T-helper 2 cell treated with Interferon-gamma antibody and Interleukin-4, amounts not matched to agents 100 ng/mL and 5 ng/mL, for 36 hours (primary cell): Measurements from ENCODE around the gene SH3BGRL3. TPM values are rescaled to one million over a fixed set of nuclear protein-coding genes. Genes with fewer than 3 reads are reported as not detected.

ENCODE experiments used
- total RNA-seq: library from RNA; stranded (reverse); gene quantifications from 2 replicates; pipeline ENCODE4 v1.2.3, GENCODE V29; 2022

The SH3BGRL3 gene
- total RNA-seq, 1 donor from 2014 or later, result 690 TPM

Other genes with a start within 250 kb of the SH3BGRL3 start
- not detected in 2 replicates for gene SLC30A2, start 234.0 kb upstream of the SH3BGRL3 start, total RNA-seq
- not detected in 2 replicates for gene TRIM63, start 212.5 kb upstream of the SH3BGRL3 start, total RNA-seq
- 19.9 and 23.4 TPM in 2 replicates for gene PDIK1L, start 168.3 kb upstream of the SH3BGRL3 start, total RNA-seq
- gene FAM110D, start 121.0 kb upstream of the SH3BGRL3 start, total RNA-seq, result not detected in 2 replicates
- gene C1orf232, start 111.1 kb upstream of the SH3BGRL3 start, total RNA-seq, result not detected in 2 replicates
- 41.9 and 42.2 TPM in 2 replicates for gene ZNF593, start 110.2 kb upstream of the SH3BGRL3 start, total RNA-seq
- gene ZNF593OS, start 108.3 kb upstream of the SH3BGRL3 start, total RNA-seq, result not detected in 2 replicates
- gene CNKSR1, start 102.6 kb upstream of the SH3BGRL3 start, total RNA-seq, result 5.9 and 7.2 TPM in 2 replicates
- gene CATSPER4, start 89.5 kb upstream of the SH3BGRL3 start, total RNA-seq, result not detected in 2 replicates
- gene CEP85, start 45.9 kb upstream of the SH3BGRL3 start, total RNA-seq, result 41.0 and 44.0 TPM in 2 replicates
- 31.9 and 32.2 TPM in 2 replicates for gene UBXN11, start 26.6 kb downstream of the SH3BGRL3 start, total RNA-seq
- 1,191 and 1,203 TPM in 2 replicates for gene CD52, start 37.9 kb downstream of the SH3BGRL3 start, total RNA-seq
- 1.1 and 1.2 TPM in 2 replicates for gene CRYBG2, start 74.0 kb downstream of the SH3BGRL3 start, total RNA-seq
- 0.52 TPM in 1 of 2 replicates, not detected in the other for gene ZNF683, start 92.7 kb downstream of the SH3BGRL3 start, total RNA-seq
- not detected in 2 replicates for gene LIN28A, start 130.7 kb downstream of the SH3BGRL3 start, total RNA-seq
- 60.8 and 61.6 TPM in 2 replicates for gene DHDDS, start 152.2 kb downstream of the SH3BGRL3 start, total RNA-seq
- gene HMGN2, start 192.4 kb downstream of the SH3BGRL3 start, total RNA-seq, result 974 and 979 TPM in 2 replicates
- gene RPS6KA1, start 249.7 kb downstream of the SH3BGRL3 start, total RNA-seq, result 169 and 175 TPM in 2 replicates